ENCODE results near the gene JAKMIP1.
A peak's percentile ranks its signal among the peaks of the same experiment; 100 is the strongest.

JAKMIP1 gene

GRCh38 chr4:6042293-6043063, 157.9 kb downstream of the JAKMIP1 start:
- DNase-seq (ENCODE audit: low spot score), result no peak

GRCh38 chr4:6041800-6042199, 158.5 kb downstream of the JAKMIP1 start:
- no peak for DNase-seq (ENCODE audit: low spot score)

GRCh38 chr4:6038711-6039110, 161.6 kb downstream of the JAKMIP1 start:
- DNase-seq (ENCODE audit: low spot score), result no peak

GRCh38 chr4:6035786-6036185, 164.6 kb downstream of the JAKMIP1 start:
- DNase-seq (ENCODE audit: low spot score), result no peak

GRCh38 chr4:6033381-6033780, 167.0 kb downstream of the JAKMIP1 start:
- DNase-seq (ENCODE audit: low spot score), result no peak

GRCh38 chr4:6032249-6033244, 167.8 kb downstream of the JAKMIP1 start:
- peak; percentile 9 for DNase-seq (ENCODE audit: low spot score)

- DNase-seq (ENCODE audit: low spot score), result no peak
These were observed 168.5 kb downstream of the JAKMIP1 start for GRCh38 chr4:6031846-6032245.

GRCh38 chr4:6030679-6031078, 169.7 kb downstream of the JAKMIP1 start:
- no peak for DNase-seq (ENCODE audit: low spot score)

- DNase-seq (ENCODE audit: low spot score), result no peak
These were observed 171.1 kb downstream of the JAKMIP1 start for GRCh38 chr4:6029254-6029653.

- no peak for DNase-seq (ENCODE audit: low spot score)
These were observed 172.2 kb downstream of the JAKMIP1 start for GRCh38 chr4:6028168-6028567.

GRCh38 chr4:6027392-6027791, 173.0 kb downstream of the JAKMIP1 start:
- no peak for DNase-seq (ENCODE audit: low spot score)

GRCh38 chr4:6024313-6024960, 175.9 kb downstream of the JAKMIP1 start:
- no peak for DNase-seq (ENCODE audit: low spot score)

- no peak for DNase-seq (ENCODE audit: low spot score)
These were observed 176.6 kb downstream of the JAKMIP1 start for GRCh38 chr4:6023731-6024130.

- DNase-seq (ENCODE audit: low spot score), result no peak
These were observed 177.6 kb downstream of the JAKMIP1 start for GRCh38 chr4:6022607-6023288.

- no peak for DNase-seq (ENCODE audit: low spot score)
These were observed 178.3 kb downstream of the JAKMIP1 start for GRCh38 chr4:6021831-6022606.

GRCh38 chr4:6020613-6021012, 179.7 kb downstream of the JAKMIP1 start:
- DNase-seq (ENCODE audit: low spot score), result no peak

- peak; percentile 40 for DNase-seq (ENCODE audit: low spot score)
These were observed 180.8 kb downstream of the JAKMIP1 start for GRCh38 chr4:6019316-6020263.

- no peak for DNase-seq (ENCODE audit: low spot score)
These were observed 182.0 kb downstream of the JAKMIP1 start, which contains the start of gene C4orf50 for GRCh38 chr4:6018331-6018730. C4orf50 (minus strand) TSS chr4:6018431.

GRCh38 chr4:6017800-6018199, 182.5 kb downstream of the JAKMIP1 start:
- DNase-seq (ENCODE audit: low spot score), result no peak

- no peak for DNase-seq (ENCODE audit: low spot score)
These were observed 183.3 kb downstream of the JAKMIP1 start for GRCh38 chr4:6017030-6017429.
